ENCODE results near the gene NXPH4.

DNA sequence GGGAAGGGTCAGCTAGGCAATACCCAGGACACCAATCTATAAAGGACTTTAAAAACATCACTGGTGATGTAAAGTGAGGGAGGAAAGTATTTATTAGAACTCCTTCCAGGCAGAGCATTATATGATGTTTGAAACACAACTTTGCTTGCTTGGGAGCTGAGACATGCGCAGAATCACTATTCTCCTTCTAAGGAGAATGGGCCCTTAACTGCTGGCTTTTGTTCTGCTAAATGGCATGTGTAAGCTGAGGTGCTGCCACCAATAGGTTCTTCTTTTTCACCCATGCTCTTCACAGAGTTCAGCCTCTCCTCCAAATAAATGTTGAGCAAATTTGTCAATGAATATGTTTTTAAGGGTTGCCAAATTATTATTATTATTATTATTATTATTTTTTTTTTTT is 30.4 kb downstream of the NXPH4 start:
- TF ChIP-seq, protein P1, sequence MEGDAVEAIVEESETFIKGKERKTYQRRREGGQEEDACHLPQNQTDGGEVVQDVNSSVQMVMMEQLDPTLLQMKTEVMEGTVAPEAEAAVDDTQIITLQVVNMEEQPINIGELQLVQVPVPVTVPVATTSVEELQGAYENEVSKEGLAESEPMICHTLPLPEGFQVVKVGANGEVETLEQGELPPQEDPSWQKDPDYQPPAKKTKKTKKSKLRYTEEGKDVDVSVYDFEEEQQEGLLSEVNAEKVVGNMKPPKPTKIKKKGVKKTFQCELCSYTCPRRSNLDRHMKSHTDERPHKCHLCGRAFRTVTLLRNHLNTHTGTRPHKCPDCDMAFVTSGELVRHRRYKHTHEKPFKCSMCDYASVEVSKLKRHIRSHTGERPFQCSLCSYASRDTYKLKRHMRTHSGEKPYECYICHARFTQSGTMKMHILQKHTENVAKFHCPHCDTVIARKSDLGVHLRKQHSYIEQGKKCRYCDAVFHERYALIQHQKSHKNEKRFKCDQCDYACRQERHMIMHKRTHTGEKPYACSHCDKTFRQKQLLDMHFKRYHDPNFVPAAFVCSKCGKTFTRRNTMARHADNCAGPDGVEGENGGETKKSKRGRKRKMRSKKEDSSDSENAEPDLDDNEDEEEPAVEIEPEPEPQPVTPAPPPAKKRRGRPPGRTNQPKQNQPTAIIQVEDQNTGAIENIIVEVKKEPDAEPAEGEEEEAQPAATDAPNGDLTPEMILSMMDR (IDR thresholded peaks at IDR 0.05): no peak
- TF ChIP-seq POLR2A (IDR thresholded peaks at IDR 0.05): no peak

All from esophagus squamous epithelium (tissue), 4 donors.